Activated naive CD8-positive, alpha-beta T cell treated with anti-CD3 and anti-CD28 coated beads, Interleukin-2, amount 10 ng/mL, durations not matched to agents 7 days and 5 days (primary cell): ENCODE data around the gene PRSS56. TPM values are rescaled to one million over a fixed set of nuclear protein-coding genes. Genes with fewer than 3 reads are reported as not detected.

Experiments
- ATAC-seq: fragments of 150-1000 bp; cut with Tn5 transposase; one replicate; pipeline ENCODE4 v1.10.0; 2021; ENCODE audit warnings: low read depth, moderate library complexity
- POLR2A ChIA-PET: fragments of 350-600 bp; sonication (Branson Sonifier 250); formaldehyde crosslinking; loops from one replicate; lab custom pipeline; 2021; ENCODE audit warnings: antibody characterized with exemption; lab: Charles Lee
- DNase-seq: peaks from one replicate; pipeline ENCODE4 v3.0.0; 2021
- H3K27ac Mint-ChIP-seq: one replicate; pipeline ENCODE4 v1.8.0; 2022; ENCODE audit warnings: mild to moderate bottlenecking, mixed read lengths
- H3K27me3 Mint-ChIP-seq: one replicate; pipeline ENCODE4 v1.8.0; 2022; ENCODE audit warnings: mild to moderate bottlenecking, moderate library complexity, mixed read lengths
- H3K36me3 Mint-ChIP-seq: one replicate; pipeline ENCODE4 v1.8.0; 2021; ENCODE audit warnings: mild to moderate bottlenecking, mixed read lengths
- H3K4me1 Mint-ChIP-seq: one replicate; pipeline ENCODE4 v1.8.0; 2021; ENCODE audit warnings: mixed read lengths
- H3K4me3 Mint-ChIP-seq: one replicate; pipeline ENCODE4 v1.8.0; 2022; ENCODE audit warnings: mild to moderate bottlenecking, moderate library complexity, mixed read lengths
- H3K9me3 Mint-ChIP-seq: one replicate; pipeline ENCODE4 v1.8.0; 2021; ENCODE audit warnings: mixed read lengths
- total RNA-seq, 2 experiments: library from RNA; stranded (reverse); gene quantifications; one replicate each; pipeline ENCODE4 v1.2.3, GENCODE V29; 2021

Gene PRSS56
- total RNA-seq, 2 experiments from 2014 or later = not detected

DNA sequence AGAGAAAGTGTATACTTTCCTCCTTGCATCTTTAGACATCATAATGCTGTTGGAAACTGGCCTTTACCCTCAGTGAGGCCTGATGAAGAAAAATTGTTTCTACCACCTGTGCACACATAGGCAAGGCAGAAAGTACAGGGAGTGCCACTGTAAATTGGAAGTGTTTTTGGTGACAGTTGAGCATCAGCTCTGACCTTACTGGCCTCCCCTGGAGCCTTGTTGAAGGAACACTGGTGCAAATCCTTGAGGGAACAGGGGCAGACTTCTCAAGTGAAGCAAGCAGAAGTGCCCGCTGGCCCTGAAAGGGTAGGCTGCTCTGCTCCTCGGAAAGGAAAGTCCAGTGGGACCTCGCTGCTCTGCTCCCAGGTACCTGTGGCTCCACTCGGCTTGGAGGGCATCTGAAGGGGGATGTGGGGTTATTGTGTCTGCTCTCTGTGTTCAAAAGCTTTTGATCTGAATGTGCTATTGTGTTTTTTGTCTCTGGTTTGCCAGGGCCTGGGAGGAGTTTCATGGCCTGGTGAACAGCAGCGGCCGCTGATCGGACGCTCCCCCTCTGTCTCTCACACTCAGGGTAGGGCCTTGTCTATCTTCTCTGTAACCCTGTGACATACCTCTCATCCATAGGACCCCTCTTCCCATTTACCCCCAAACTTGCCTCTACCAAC lies 53.7 kb downstream of the PRSS56 start:
- Mint-ChIP-seq H3K36me3 (peaks cover 16% of the 10 kb centered on the region), H3K27me3 (no peaks in the 10 kb centered on the region), H3K4me1 (peaks cover 2% of the 10 kb centered on the region), H3K4me3 (no peak overlapping the region), H3K27ac (no peak overlapping the region), H3K9me3 (no peaks in the 10 kb centered on the region)
- DNase-seq = no peak
- ATAC-seq = no peak
- POLR2A ChIA-PET = no interaction called here

DNA sequence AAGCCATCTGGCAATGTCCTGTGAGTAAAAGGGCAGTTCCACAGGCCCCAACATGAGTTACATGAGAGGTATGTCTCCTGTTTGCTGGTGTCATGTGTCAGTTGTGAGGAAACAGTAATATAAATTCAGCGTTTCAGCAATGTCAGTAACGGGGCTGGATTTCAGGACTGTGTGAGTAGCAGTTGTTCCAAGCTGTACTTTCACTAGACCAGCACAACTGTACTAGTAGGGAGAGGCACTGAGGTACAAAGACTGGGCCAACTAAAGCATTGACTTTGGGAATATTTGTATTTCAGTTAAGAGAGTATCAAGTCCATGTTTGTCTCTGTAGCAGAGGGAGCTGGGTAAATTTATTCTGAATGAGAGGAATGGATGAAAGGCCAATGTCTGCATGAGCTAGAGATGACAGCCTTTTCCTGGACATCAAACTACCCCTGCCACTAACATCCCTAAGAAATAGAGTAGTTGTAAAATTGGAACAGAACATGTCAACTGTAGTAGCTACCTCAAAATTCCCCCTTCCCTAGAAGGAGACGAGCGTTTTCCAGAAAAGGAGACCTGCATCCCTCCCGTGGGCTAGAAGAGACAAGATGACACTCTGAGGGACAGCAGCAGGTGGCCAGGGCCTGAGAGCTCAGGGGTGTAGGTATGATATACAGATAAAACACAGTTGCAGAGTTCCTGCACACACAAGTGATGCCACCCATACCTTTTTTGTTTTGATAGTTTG lies 54.7 kb downstream of the PRSS56 start:
- DNase-seq (no peak), ATAC-seq (no peak)
- peaks cover 15% of the 10 kb centered on the region for H3K36me3 Mint-ChIP-seq
- H3K4me3 Mint-ChIP-seq = no peak overlapping the region
- no peaks in the 10 kb centered on the region for H3K27me3 Mint-ChIP-seq
- peaks cover 6% of the 10 kb centered on the region for H3K4me1 Mint-ChIP-seq
- no peak overlapping the region for H3K27ac Mint-ChIP-seq
- POLR2A ChIA-PET = no interaction called here
- H3K9me3 Mint-ChIP-seq = no peaks in the 10 kb centered on the region

Other genes with a start within 250 kb of the PRSS56 start
- not detected for gene ALPP, start 141.6 kb upstream of the PRSS56 start, total RNA-seq
- gene ALPG, start 113.5 kb upstream of the PRSS56 start, total RNA-seq = not detected
- not detected for gene ALPI, start 64.2 kb upstream of the PRSS56 start, total RNA-seq
- not detected for gene ECEL1, start 32.6 kb upstream of the PRSS56 start, total RNA-seq
- not detected for gene CHRND, start 5.8 kb downstream of the PRSS56 start, total RNA-seq
- gene CHRNG, start 19.3 kb downstream of the PRSS56 start, total RNA-seq = not detected
- gene TIGD1, start 30.2 kb downstream of the PRSS56 start, total RNA-seq = 10 to 100 TPM; 11.7 to 12.8 TPM
- gene EIF4E2, start 30.3 kb downstream of the PRSS56 start, total RNA-seq = 10 to 100 TPM; 61.0 to 65.2 TPM
- 1 to 10 TPM; 7.6 to 8.8 TPM for gene EFHD1, start 113.2 kb downstream of the PRSS56 start, total RNA-seq
- gene GIGYF2, start 176.9 kb downstream of the PRSS56 start, total RNA-seq = 10 to 100 TPM; 66.8 to 67.5 TPM